Measurements from ENCODE around the gene STS. TPM values are rescaled to one million over a fixed set of nuclear protein-coding genes. Genes with fewer than 3 reads are reported as not detected.

Gene STS

Small RNAs within 50 kb of the gene (small RNA-seq; reads per million reads assigned to genes)
- not detected for gene MIR4767 (ENCODE audit: insufficient read depth)

Data from neuronal stem cell (in vitro differentiated cells).